Stimulated activated CD8-positive, alpha-beta memory T cell treated with anti-CD3 and anti-CD28 coated beads, Interleukin-12 subunit alpha, Interleukin-12 subunit beta, amount 100 ng/mL, for 4 hours (primary cell): ENCODE results near the gene GPLD1.
"Not testable (repeated sequence)": the region's sequence is repeated elsewhere in the genome, so short reads cannot be mapped to it uniquely, and the experiment has no call there.

ENCODE experiments used
- DNase-seq: peaks from one replicate; pipeline ENCODE4 v3.0.0-alpha.2; 2020; ENCODE audit warnings: low read depth

Gene GPLD1

GRCh38 chr6:24453921-24454320 is 35.5 kb downstream of the GPLD1 start:
- DNase-seq, result no peak

- DNase-seq, result no peak
Observed at GRCh38 chr6:24451581-24452388, 37.6 kb downstream of the GPLD1 start.

- no peak for DNase-seq
Observed at GRCh38 chr6:24448828-24449525, 40.4 kb downstream of the GPLD1 start.

- DNase-seq, result no peak
Observed at GRCh38 chr6:24448396-24448795, 41.0 kb downstream of the GPLD1 start.

GRCh38 chr6:24446670-24447069 is 42.7 kb downstream of the GPLD1 start:
- no peak for DNase-seq

GRCh38 chr6:24445704-24446103 is 43.7 kb downstream of the GPLD1 start:
- no peak for DNase-seq

GRCh38 chr6:24444588-24444987 is 44.8 kb downstream of the GPLD1 start:
- DNase-seq, result no peak

- DNase-seq, result no peak
Observed at GRCh38 chr6:24441599-24441904, 47.8 kb downstream of the GPLD1 start.

- DNase-seq, result no peak
Observed at GRCh38 chr6:24440897-24441598, 48.3 kb downstream of the GPLD1 start.

GRCh38 chr6:24439858-24440539 is 49.4 kb downstream of the GPLD1 start:
- no peak for DNase-seq

GRCh38 chr6:24436979-24437378 is 52.4 kb downstream of the GPLD1 start:
- no peak for DNase-seq

GRCh38 chr6:24432611-24433010 is 56.8 kb downstream of the GPLD1 start:
- no peak for DNase-seq

GRCh38 chr6:24431045-24431451 is 58.3 kb downstream of the GPLD1 start:
- DNase-seq, result no peak

- DNase-seq, result no peak
Observed at GRCh38 chr6:24430086-24430485, 59.3 kb downstream of the GPLD1 start.

- DNase-seq, result no peak
Observed at GRCh38 chr6:24429146-24429545, 60.2 kb downstream of the GPLD1 start.

GRCh38 chr6:24428615-24429014 is 60.8 kb downstream of the GPLD1 start:
- no peak for DNase-seq

- no peak for DNase-seq
Observed at GRCh38 chr6:24426729-24427446, 62.5 kb downstream of the GPLD1 start.

- no peak for DNase-seq
Observed at GRCh38 chr6:24425091-24425490, 64.3 kb downstream of the GPLD1 start.

- no peak for DNase-seq
Observed at GRCh38 chr6:24419526-24419925, 69.9 kb downstream of the GPLD1 start.

GRCh38 chr6:24415753-24416152 is 73.6 kb downstream of the GPLD1 start:
- DNase-seq, result no peak

- DNase-seq, result not testable (repeated sequence)
Observed at GRCh38 chr6:24414531-24414930, 74.8 kb downstream of the GPLD1 start.

GRCh38 chr6:24412294-24412693 is 77.1 kb downstream of the GPLD1 start:
- DNase-seq, result no peak
